ENCODE measurements around the gene CRYL1. TPM values are rescaled to one million over a fixed set of nuclear protein-coding genes. Genes with fewer than 3 reads are reported as not detected.

CRYL1 gene
- total and polyA plus RNA-seq, 2 of the 8 experiments (the other 6 are each of a cell fraction or from before 2014, with no cell fraction given): 1.9 to 6.4 TPM

DNA sequence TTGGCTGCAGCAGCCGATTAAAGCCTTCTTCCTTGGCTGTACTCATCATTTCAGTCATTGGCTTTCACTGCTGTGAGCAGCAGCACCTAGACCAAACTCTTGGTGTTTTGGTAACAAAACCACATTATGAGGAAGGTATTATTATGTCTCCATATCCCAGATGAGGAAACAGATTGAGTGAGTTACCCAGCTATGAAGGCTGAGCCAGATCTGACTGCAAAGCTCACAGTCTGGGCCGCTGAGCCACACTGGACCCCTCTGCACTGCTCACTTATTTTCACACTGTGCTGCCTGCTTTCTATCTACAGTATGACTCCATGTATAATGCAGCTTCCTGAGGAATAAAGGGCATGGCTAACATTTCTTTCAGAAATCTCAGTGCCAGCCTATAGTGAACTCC is 24.5 kb downstream of the CRYL1 start:
- no peak overlapping the region for H3K18ac ChIP-seq (ENCODE audit: extremely low read depth, low read length)
- H2BK5ac ChIP-seq (ENCODE audit: low read depth, low read length): no peak overlapping the region
- H3K9me3 ChIP-seq (ENCODE audit: insufficient read depth in 2 of 2, low read depth in 1 of 2, low read length in 1 of 2): 0 out of 4 replicates have a peak, but pooled peaks cover 0 to 8% of the 10 kb centered on the region in 2 experiments
- no peak overlapping the region for H3K9ac ChIP-seq (replicated peaks in 1 of 4; ENCODE audit: extremely low read depth in 1 of 4, low read depth in 3 of 4, low read length in 3 of 4)
- H3K79me1 ChIP-seq (ENCODE audit: low read depth, low read length): no peaks in the 10 kb centered on the region
- no peak overlapping the region for H2AFZ ChIP-seq (ENCODE audit: low read length)
- no peak overlapping the region for H3K23ac ChIP-seq (ENCODE audit: insufficient read length)
- H2BK12ac ChIP-seq (ENCODE audit: low read depth, low read length): no peak overlapping the region
- no peak for DNase-seq (ENCODE audit: low read depth in 1 of 2, low spot score in 2 of 2)
- H3K4me3 ChIP-seq (ENCODE audit: extremely low read depth in 1 of 4, insufficient read depth in 2 of 4, low read depth in 3 of 4, low read length in 4 of 4): no peak overlapping the region
- H3K27ac ChIP-seq (ENCODE audit: low read depth, low read length): no peak overlapping the region
- WGBS, 2 experiments (ENCODE audit: extremely low coverage in 1 of 2, insufficient coverage in 1 of 2, insufficient read length in 1 of 2, insufficient replicate concordance in 2 of 2, low coverage in 1 of 2, low lambda C conversion rate in 2 of 2, missing lambda C conversion rate in 1 of 2): 94% methylated on average over 2 of the region's 2 CpGs; no CpG with 5 or more reads in 1 of the 2 experiments
- H3K14ac ChIP-seq (ENCODE audit: insufficient read length): no peak overlapping the region
- H4K91ac ChIP-seq (replicated peaks; ENCODE audit: insufficient read length, low read length): no peak overlapping the region
- H4K20me1 ChIP-seq (replicated peaks in 1 of 2; ENCODE audit: control insufficient read depth in 1 of 2, insufficient read depth in 2 of 2, low read length in 2 of 2): peaks cover 0 to 7% of the 10 kb centered on the region in 2 experiments
- H2AK5ac ChIP-seq (ENCODE audit: low read depth, low read length): no peak overlapping the region
- H2BK120ac ChIP-seq (replicated peaks; ENCODE audit: low read depth, low read length): no peak overlapping the region
- H3K56ac ChIP-seq (replicated peaks; ENCODE audit: insufficient read length, low read depth, low read length): no peak overlapping the region
- H3K36me3 ChIP-seq (ENCODE audit: control insufficient read depth in 2 of 4, insufficient read depth in 4 of 4, low read length in 3 of 4): no peaks in the 10 kb centered on the region
- H2BK20ac ChIP-seq (ENCODE audit: low read length): no peak overlapping the region
- POLR2A ChIA-PET (ENCODE audit: partially characterized antibody): interaction anchor here (0.6 to 1.2 kb wide), 2 partner anchors 9 to 504 kb away, joined by 3 to 4 read pairs; no protein-coding TSS in a partner anchor
- H3K23me2 ChIP-seq (ENCODE audit: low read depth, low read length): peaks cover 13% of the 10 kb centered on the region
- no peak overlapping the region for H3K4me2 ChIP-seq (ENCODE audit: insufficient read depth in 1 of 2, low read depth in 2 of 2, low read length in 2 of 2)
- no peak overlapping the region for H4K5ac ChIP-seq (ENCODE audit: insufficient read length, low read depth, low read length)
- no peak overlapping the region for H3K4ac ChIP-seq (replicated peaks; ENCODE audit: insufficient read length, low read depth, low read length)
- no peak overlapping the region for H2BK15ac ChIP-seq (ENCODE audit: low read length)
- no peak for FAIRE-seq
- no peaks in the 10 kb centered on the region for H3K27me3 ChIP-seq (replicated peaks in 1 of 4; ENCODE audit: control insufficient read depth in 3 of 4, extremely low read depth in 1 of 4, insufficient read depth in 3 of 4, low read length in 3 of 4)
- CTCF ChIA-PET (ENCODE audit: partially characterized antibody): interaction anchor here (0.9 to 1.5 kb wide), 3 partner anchors 9 to 221 kb away, joined by 3 to 7 read pairs (median 3); no protein-coding TSS in a partner anchor
- H3K79me2 ChIP-seq (ENCODE audit: control insufficient read depth in 1 of 2, insufficient read depth in 2 of 2, low read length in 2 of 2): no peaks in the 10 kb centered on the region
- H3K4me1 ChIP-seq (replicated peaks in 1 of 4; ENCODE audit: control insufficient read depth in 3 of 4, insufficient read depth in 4 of 4, low read length in 3 of 4): peaks cover 0 to 4% (median 3%) of the 10 kb centered on the region in 4 experiments; a peak in 4 of 7 replicates
- H4K8ac ChIP-seq (ENCODE audit: extremely low read depth, insufficient read depth, low read length): no peak overlapping the region
- no peak for TF ChIP-seq CHD2 (IDR thresholded peaks at IDR 0.05; ENCODE audit: low read length)
- no peak for TF ChIP-seq SUZ12 (IDR thresholded peaks at IDR 0.05; ENCODE audit: low read length)
- TF ChIP-seq BCL11A (IDR thresholded peaks at IDR 0.05; ENCODE audit: low read depth in 2 of 2, low read length in 2 of 2): no peak
- TF ChIP-seq POLR2A (IDR thresholded peaks at IDR 0.05; ENCODE audit: control extremely low read depth in 1 of 2, low read depth in 2 of 2, low read length in 2 of 2): no peak
- no peak for TF ChIP-seq TCF12 (IDR thresholded peaks at IDR 0.05; ENCODE audit: low read depth, low read length)
- TF ChIP-seq SRF (IDR thresholded peaks at IDR 0.05; ENCODE audit: low read depth, low read length): no peak
- TF ChIP-seq CBX5 (IDR thresholded peaks at IDR 0.05; ENCODE audit: low read depth, low read length): no peak
- TF ChIP-seq ATF3 (IDR thresholded peaks at IDR 0.05; ENCODE audit: insufficient read depth, low read depth, low read length): no peak
- no peak for TF ChIP-seq POLR2AphosphoS5 (IDR thresholded peaks at IDR 0.05; ENCODE audit: low read depth, low read length)
- no peak for TF ChIP-seq HDAC6 (IDR thresholded peaks at IDR 0.05; ENCODE audit: low read depth, low read length)
- no peak for TF ChIP-seq RAD21 (IDR thresholded peaks at IDR 0.05 in 1 of 2, conservative IDR thresholded peaks at IDR 0.05 in 1 of 2; ENCODE audit: low read depth in 2 of 2, low read length in 2 of 2)
- no peak for TF ChIP-seq SIX5 (IDR thresholded peaks at IDR 0.05; ENCODE audit: low read depth, low read length)
- TF ChIP-seq SIRT6 (IDR thresholded peaks at IDR 0.05; ENCODE audit: low read length): no peak
- no peak for TF ChIP-seq TAF7 (optimal IDR thresholded peaks at IDR 0.05; ENCODE audit: borderline replicate concordance, low read depth, low read length)
- no peak for TF ChIP-seq CREB1 (IDR thresholded peaks at IDR 0.05)
